Natural killer cell (primary cell): ENCODE results near the gene MSL3B.

ENCODE experiments used
- ATAC-seq, 3 donors: fragments of 150-1000 bp in 2 of 3; fragments of 200-7000 bp in 1 of 3; cut with Tn5 transposase; 1 replicate in 1 of 3; 2 replicates in 2 of 3; pipeline ENCODE4 v1.10.0; 2021; ENCODE audit warnings: mild to moderate bottlenecking in 2 of 3, moderate library complexity in 2 of 3
- DNase-seq, 2 donors: peaks; one replicate each; pipeline versions ENCODE4 v3.0.0 to v3.0.0-alpha.2; 2013 to 2021; ENCODE audit warnings: mixed read lengths in 1 of 2
- H3K27ac ChIP-seq: one replicate; pipeline ENCODE4 v1.5.1; 2013; ENCODE audit warnings: mild to moderate bottlenecking, low read length
- H3K27me3 ChIP-seq: one replicate; pipeline ENCODE4 v1.6.1; 2013; ENCODE audit warnings: low read length; ENCODE audit not compliant: control insufficient read depth, insufficient read depth
- H3K36me3 ChIP-seq: one replicate; pipeline ENCODE4 v1.6.1; 2013; ENCODE audit warnings: low read length; ENCODE audit not compliant: control insufficient read depth, insufficient read depth
- H3K4me1 ChIP-seq: one replicate; pipeline ENCODE4 v1.6.1; 2013; ENCODE audit warnings: low read length; ENCODE audit not compliant: control insufficient read depth, insufficient read depth
- H3K4me3 ChIP-seq: one replicate; pipeline ENCODE4 v1.5.1; 2013; ENCODE audit warnings: low read length
- H3K9me3 ChIP-seq: one replicate; pipeline ENCODE4 v1.6.1; 2013; ENCODE audit warnings: low read length; ENCODE audit not compliant: control insufficient read depth, insufficient read depth
- H3K27ac Mint-ChIP-seq, 2 donors: one replicate each; pipeline ENCODE4 v1.8.0; 2022; ENCODE audit warnings: mild to moderate bottlenecking in 2 of 2, mixed read lengths in 2 of 2, moderate library complexity in 1 of 2
- H3K27me3 Mint-ChIP-seq, 2 donors: one replicate each; pipeline ENCODE4 v1.8.0; 2022; ENCODE audit warnings: low read depth in 2 of 2, mixed read lengths in 2 of 2
- H3K36me3 Mint-ChIP-seq: one replicate; pipeline ENCODE4 v1.8.0; 2022; ENCODE audit warnings: mixed read lengths
- H3K4me1 Mint-ChIP-seq, 2 donors: one replicate each; pipeline ENCODE4 v1.8.0; 2022; ENCODE audit warnings: mixed read lengths in 2 of 2
- H3K4me3 Mint-ChIP-seq: one replicate; pipeline ENCODE4 v1.8.0; 2022; ENCODE audit warnings: mild to moderate bottlenecking, moderate library complexity, mixed read lengths
- H3K9me3 Mint-ChIP-seq, 2 donors: one replicate each; pipeline ENCODE4 v1.8.0; 2022; ENCODE audit warnings: mixed read lengths in 2 of 2
- WGBS: methylation state at CpG from one replicate; pipeline ENCODE4 v1.1.7; 2013; ENCODE audit warnings: missing lambda C conversion rate; ENCODE audit not compliant: insufficient coverage; 5-methylcytosine and 5-hydroxymethylcytosine counted together
- intact Hi-C: fragments of 100-400 bp; cut with micrococcal nuclease; formaldehyde crosslinking; loops from one replicate; pipeline ENCODE4 v1.14.2; 2022
- TF ChIP-seq, protein P1 (sequence below): fragments of 200-600 bp; IDR thresholded peaks from one replicate; pipeline ENCODE4 v1.8.0; 2022; ENCODE audit warnings: antibody characterized with exemption

The MSL3B gene

DNA sequence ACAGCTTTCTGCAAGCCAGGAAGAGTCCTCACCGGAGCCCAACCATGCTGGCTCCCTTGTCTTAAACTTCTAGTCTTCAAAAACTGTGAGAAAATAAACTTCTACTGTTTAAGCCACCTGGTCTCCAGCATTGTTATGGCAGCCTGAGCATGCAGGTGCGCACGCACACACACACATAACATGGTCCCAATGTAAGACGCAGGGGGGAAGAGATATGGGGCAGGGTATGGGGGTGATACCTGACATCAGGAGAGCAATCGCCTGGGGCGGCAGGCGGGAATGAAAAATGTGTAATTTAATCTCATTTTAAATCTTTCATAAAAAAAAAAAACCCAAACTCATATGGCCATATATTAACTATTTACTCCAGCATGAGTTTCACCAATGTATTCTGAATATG is 31.8 kb downstream of the MSL3B start:
- Histone ChIP-seq H3K9me3 (no peaks in the 10 kb centered on the region), H3K4me3 (no peak overlapping the region), H3K36me3 (no peaks in the 10 kb centered on the region), H3K4me1 (no peaks in the 10 kb centered on the region), H3K27me3 (no peaks in the 10 kb centered on the region), H3K27ac (no peak overlapping the region)
- TF ChIP-seq, protein P1, sequence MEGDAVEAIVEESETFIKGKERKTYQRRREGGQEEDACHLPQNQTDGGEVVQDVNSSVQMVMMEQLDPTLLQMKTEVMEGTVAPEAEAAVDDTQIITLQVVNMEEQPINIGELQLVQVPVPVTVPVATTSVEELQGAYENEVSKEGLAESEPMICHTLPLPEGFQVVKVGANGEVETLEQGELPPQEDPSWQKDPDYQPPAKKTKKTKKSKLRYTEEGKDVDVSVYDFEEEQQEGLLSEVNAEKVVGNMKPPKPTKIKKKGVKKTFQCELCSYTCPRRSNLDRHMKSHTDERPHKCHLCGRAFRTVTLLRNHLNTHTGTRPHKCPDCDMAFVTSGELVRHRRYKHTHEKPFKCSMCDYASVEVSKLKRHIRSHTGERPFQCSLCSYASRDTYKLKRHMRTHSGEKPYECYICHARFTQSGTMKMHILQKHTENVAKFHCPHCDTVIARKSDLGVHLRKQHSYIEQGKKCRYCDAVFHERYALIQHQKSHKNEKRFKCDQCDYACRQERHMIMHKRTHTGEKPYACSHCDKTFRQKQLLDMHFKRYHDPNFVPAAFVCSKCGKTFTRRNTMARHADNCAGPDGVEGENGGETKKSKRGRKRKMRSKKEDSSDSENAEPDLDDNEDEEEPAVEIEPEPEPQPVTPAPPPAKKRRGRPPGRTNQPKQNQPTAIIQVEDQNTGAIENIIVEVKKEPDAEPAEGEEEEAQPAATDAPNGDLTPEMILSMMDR: no peak
- no peak for DNase-seq
- WGBS: 100% methylated on average over 6 of the region's 7 CpGs
- Mint-ChIP-seq H3K9me3 (no peaks in the 10 kb centered on the region), H3K4me3 (no peak overlapping the region), H3K4me1 (peaks cover 4 to 8% of the 10 kb centered on the region in 2 donors), H3K27me3 (no peaks in the 10 kb centered on the region), H3K36me3 (no peaks in the 10 kb centered on the region), H3K27ac (no peak overlapping the region)
- intact Hi-C loops: no loop called here
- no peak for ATAC-seq

DNA sequence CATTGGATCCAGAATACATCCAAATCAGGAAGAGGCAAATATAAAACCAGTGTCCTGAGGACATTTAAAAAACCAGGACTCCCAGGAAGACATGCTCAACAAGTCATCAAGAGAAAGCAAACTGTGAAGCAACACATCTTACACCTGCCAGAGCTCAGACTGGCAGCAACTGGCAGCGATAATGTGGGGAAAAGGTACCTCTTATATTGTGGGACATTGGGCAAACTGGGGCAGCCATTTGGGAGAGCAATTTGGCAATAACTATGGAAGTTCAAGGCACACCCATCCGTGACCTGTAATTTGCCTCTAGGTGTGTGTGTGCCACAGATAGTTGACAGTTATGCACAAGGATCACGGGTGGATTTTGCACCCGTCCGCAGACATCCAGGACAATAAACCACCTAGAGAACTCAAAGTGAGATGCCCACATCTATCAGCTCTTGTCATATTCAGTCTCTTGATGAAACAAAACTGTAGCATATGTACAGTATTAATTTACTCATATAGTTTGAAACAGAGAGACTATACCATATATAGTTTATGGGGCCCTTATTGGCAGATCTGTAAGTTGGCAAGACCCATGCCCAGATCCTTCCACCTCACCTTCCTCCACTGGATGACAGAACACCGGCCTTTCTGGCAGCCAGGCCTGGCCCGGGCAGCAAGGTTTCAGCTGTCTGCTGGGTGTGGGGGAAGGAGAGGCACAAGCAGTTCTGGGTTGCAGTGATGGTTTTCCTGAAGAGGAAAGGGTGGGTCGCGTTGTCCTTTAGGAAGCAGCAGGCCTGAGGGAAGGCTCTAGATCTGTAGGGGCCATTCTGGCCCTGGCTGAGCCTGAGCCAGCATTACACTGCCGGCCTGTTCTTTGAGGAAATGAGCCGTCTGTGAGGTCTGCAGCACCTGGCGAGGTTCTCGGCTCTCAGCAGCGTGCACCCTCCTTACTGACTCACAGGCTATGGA is 32.7 kb downstream of the MSL3B start:
- WGBS: 97% methylated on average over 13 of the region's 14 CpGs
- intact Hi-C loops: no loop called here

DNA sequence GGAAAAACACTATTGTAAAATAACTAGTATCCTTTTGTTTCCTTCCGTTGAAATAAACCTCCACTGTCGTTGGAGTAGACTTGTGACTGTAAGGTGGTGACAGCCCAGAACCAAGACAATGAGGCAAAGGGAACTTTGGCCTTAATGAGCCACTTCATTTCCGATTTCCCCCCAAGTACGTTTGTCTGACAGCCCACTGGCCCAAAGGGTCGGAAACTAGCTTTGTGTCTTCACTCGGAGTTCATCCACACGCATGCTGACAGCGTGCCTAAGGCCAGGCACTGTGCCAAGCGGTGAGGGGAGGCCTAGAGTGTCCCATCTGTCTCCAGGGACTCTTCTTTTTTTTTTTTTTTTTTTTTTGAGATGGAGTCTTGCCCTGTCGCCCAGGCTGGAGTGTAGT is 34.8 kb downstream of the MSL3B start:
- Mint-ChIP-seq H3K4me3 (no peak overlapping the region), H3K27me3 (no peaks in the 10 kb centered on the region), H3K36me3 (no peaks in the 10 kb centered on the region), H3K9me3 (no peaks in the 10 kb centered on the region), H3K4me1 (peaks cover 4 to 7% of the 10 kb centered on the region in 2 donors), H3K27ac (no peak overlapping the region)
- no peak for ATAC-seq
- Histone ChIP-seq H3K4me1 (no peaks in the 10 kb centered on the region), H3K9me3 (no peaks in the 10 kb centered on the region), H3K36me3 (no peaks in the 10 kb centered on the region), H3K27ac (no peak overlapping the region), H3K27me3 (no peaks in the 10 kb centered on the region), H3K4me3 (no peak overlapping the region)
- 95% methylated on average over 8 of the region's 10 CpGs for WGBS
- no peak for DNase-seq
- intact Hi-C loops: no loop called here
- TF ChIP-seq, protein P1: no peak

More for the DNA sequence above, 32.7 kb downstream of the MSL3B start:
- no peaks in the 10 kb centered on the region for H3K4me1 ChIP-seq
- ATAC-seq: no peak
- no peak for DNase-seq
- H3K27ac Mint-ChIP-seq: no peak overlapping the region
- TF ChIP-seq, protein P1: no peak
- H3K4me3 ChIP-seq: no peak overlapping the region
- H3K4me1 Mint-ChIP-seq: peaks cover 4 to 8% of the 10 kb centered on the region in 2 donors
- no peaks in the 10 kb centered on the region for H3K9me3 ChIP-seq
- H3K27me3 Mint-ChIP-seq: no peaks in the 10 kb centered on the region
- no peak overlapping the region for H3K27ac ChIP-seq
- no peaks in the 10 kb centered on the region for H3K27me3 ChIP-seq
- no peak overlapping the region for H3K4me3 Mint-ChIP-seq
- no peaks in the 10 kb centered on the region for H3K36me3 ChIP-seq
- H3K9me3 Mint-ChIP-seq: no peaks in the 10 kb centered on the region
- no peaks in the 10 kb centered on the region for H3K36me3 Mint-ChIP-seq
